HG02571 (cell line): ENCODE data around the gene GUCA1C.

Experiments used
- ATAC-seq: cut with Tn5 transposase; IDR thresholded peaks from one replicate; pipeline ENCODE4 v1.9.1; 2021; ENCODE audit warnings: mild to moderate bottlenecking, moderate library complexity; ENCODE audit not compliant: unreplicated experiment

Gene GUCA1C

DNA sequence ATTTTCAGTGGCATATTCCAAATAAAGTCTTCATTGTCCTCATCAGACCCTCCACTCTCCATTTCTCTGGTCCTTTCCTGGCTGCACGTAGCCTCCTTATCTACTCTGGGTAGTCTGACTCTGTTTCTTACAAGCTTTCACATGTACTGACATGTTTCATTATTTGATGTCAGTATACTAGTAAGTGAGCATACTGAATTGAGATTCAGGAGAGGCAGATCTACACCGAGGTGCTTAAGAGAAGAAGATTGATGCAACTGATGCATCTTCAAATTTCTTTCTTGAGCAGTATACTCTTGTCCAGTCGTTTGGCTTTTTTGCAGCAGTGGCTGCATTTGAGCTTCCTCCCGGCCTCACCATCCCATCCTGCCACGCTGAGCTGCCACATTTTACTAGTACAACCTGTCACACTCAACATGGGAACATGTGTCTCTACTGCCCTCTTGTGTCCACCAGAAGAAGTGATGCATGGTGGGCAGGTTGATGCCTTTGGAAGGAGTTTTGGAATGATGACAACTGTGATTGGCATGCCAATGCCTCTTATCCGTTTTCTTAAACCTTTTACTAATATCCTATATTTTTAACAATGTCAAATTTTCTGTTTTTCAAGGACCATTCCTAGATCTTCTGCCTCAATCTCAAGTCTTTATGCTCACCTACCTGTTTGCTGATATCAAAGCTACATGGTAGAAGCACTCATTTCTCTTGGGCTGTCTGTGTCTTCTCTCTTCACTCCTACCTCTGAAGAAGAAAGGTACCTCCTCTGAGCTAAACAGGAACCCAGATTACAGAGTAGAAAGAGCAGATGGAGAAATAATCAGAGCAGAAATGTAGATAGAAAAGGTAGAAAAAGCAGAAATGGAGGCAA is 38.7 kb downstream of the GUCA1C start:
- ATAC-seq: peak; percentile 96

DNA sequence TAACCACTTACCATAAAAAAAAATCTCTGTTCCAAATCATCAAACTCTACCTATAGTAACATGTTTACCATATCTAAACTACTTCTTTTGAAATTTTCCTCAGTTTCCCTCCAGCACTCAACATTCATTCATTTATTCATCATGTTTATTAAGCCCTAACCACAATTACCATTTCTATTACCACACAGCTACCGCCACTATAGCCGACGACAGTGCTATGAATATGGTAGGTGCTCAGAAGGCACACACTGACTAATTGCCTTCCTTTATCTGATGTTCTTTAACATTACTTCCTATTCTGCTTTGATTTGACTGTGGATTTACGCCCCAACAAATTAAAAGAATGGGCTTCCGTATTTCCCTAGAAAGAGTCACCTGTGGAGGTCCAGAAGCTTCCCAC is 43.9 kb downstream of the GUCA1C start:
- no peak for ATAC-seq

DNA sequence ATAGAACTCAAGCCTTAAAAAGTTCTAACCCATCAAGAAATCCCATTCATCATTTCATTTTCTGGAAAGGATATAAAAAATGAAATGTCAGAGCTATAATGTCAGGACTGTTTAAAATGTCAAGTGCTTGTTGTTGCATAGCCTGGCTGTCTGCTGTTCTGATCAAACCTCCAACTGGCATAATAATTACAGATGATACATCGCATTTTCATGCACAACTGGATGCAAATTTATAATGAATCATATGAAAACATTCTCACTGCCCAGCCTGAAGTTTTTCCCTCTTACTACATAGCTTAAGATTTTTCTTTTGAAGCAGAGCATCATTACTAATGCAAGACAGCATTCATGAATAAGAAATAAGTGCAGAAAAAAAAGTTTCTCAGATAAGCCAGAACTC is 46.5 kb downstream of the GUCA1C start:
- ATAC-seq: no peak

DNA sequence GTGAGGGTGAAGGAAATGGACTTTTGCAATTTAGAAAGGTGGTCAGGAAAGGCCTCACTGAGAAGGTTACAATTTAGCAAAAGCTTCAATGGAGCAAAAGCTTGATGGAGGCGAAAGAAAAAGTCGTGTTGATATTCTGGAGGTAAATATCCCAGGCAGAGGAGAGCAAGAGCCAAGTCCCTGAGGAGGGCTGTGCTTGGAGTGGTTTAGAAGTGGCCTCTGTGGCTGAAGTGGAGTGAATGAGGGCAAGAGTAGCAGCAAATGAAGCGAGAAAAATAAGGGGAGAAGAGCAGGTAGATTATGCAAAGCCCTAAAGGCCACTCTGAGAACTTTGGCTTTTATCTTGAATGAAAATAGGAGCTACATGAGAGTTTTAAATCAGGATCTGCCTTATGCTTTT is 54.1 kb downstream of the GUCA1C start:
- ATAC-seq: no peak

DNA sequence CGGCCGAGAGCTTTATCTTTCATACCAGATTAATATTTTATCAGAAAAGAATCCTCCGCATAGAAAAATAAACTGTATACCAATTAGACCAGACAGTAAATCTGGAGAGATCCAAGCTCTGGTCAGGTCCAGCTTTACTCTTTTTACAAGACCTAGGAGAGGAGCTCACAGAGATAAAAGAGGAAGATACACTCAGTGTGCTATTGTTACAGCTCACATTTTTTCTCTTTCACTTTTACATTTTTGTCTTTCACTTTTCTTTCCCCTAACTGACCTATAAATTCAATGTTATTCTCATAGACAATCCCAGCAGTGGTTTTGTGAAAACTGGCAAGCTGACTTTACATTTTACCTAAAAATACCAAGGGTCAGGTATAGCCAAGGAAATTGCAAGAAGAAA is 55.8 kb downstream of the GUCA1C start:
- ATAC-seq: no peak

DNA sequence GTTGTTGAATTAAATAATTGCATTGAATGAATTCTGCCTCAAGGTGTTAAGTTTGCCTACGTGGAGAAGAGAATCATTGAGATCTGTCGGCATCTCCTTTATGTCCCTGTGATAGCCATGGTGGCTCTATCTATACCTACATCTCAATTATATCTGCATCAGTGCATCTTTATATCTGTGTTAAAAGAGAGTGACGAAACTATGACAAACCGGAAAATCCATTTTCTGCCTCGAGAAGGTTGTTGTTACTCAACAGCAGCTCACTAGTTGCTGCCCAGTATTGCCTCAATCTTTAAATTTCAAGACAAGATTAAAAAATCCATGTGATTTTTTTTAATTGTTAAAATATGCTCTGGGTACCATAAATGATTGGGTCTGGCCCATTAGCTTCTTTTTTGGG is 58.7 kb downstream of the GUCA1C start:
- ATAC-seq: no peak

DNA sequence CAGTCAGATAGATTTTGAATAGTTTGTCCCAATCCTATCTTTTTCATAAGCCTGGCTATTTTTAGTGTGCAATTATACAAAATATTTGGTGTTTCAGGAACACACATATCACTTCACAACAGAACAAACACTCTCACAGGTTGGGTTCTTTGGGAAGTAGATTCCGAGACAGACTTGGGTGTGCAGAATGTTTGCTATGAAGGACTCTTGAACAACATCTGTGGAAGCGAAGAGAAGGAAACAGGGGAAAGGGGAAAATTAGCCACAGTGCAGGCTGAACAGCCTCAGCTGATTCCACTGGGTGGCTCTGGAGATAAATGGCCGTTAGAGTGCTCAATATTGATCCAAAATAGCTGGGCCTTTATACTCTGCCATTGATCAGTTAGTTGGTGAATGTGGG is 61.8 kb downstream of the GUCA1C start:
- ATAC-seq: no peak

DNA sequence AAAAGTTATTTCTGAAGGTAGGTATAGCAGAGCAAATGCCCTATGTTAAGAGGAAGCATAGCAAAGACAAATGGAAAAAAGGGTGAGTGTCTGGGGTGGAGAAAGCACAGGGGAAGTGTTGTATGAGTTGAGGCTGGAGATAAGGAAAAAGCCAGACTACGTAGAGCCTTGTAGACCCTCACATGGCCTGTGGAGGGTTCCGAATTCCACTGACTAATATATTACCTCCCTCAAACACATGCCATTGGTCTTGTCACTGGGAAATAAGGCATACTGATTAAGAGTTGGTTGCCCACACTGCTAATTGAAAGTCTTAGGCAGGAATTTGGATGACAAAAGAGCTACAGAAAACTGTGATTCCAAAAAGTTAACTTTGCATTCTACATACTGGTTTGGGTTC is 65.9 kb downstream of the GUCA1C start:
- no peak for ATAC-seq

DNA sequence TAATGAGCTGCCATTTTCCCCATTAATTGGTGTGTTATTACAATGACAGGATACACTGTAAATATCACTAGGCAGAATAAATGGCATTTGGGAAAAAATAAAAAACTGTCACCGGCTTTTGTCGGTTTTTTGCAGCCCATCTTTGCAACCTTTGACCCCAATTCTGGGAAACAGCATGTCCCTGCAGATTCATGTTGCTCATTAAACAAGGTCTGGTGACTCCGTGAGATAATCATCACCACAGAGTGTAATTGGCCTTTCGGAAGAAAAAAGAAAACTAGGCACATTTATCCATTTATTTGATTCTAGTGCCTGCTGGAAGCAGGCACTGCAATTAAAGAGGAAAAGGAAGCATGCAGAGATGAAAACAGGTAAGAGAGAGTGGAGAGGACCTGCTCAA is 66.6 kb downstream of the GUCA1C start:
- no peak for ATAC-seq

DNA sequence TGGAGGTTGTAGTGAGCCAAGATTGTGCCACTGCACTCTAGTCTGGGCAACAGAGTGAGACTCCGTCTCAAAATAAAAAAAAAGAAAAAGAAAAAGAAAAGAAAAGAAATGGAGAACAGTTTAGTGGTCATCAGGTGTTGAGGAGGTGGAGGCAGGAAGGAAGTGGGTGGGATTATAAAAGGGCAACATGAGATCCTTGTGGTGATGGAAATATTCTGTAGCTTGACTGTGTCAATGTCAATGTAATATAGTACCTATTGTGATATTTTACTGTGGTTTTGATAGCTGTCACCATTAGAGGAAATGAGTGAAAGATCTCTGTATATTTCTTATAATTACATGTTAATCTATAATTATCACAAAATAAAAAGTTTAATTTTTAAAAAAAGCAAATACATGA is 70.3 kb downstream of the GUCA1C start:
- no peak for ATAC-seq

DNA sequence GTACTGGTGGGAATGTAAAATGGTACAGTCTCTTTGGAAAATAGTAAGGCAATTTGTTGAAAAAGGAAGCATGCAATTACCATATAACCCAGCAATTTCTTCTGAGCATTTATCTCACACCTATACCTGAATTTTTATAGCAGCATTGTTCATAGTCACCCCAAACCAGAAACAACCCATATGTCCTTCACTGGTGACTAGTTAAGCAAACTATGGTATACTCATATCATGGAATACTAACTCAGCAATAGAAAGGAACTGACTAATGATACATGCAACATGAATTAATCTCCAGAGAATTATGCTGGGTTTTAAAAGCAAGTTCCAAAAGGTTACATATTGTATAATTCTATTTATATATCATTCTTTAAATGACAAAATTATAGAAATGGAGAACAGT is 70.9 kb downstream of the GUCA1C start:
- ATAC-seq: no peak

DNA sequence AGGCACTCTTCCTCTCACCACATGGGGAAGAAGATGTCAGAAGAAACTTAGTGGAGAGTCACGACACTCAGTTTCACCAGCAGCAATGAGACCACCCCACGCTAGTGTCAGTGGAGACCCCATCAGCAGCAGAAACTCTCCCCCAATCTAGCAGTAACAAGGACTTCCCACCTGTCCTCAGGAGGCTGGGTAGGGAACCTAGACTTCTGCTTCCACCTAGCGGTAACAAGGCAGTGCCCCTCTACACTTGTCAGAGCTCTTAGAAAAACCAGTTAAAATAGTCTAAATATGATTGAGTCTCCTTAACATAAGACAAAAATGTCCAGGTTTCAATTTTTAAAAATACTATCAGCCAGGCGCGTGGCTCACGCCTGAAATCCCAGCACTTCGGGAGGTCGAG is 73.8 kb downstream of the GUCA1C start:
- no peak for ATAC-seq

DNA sequence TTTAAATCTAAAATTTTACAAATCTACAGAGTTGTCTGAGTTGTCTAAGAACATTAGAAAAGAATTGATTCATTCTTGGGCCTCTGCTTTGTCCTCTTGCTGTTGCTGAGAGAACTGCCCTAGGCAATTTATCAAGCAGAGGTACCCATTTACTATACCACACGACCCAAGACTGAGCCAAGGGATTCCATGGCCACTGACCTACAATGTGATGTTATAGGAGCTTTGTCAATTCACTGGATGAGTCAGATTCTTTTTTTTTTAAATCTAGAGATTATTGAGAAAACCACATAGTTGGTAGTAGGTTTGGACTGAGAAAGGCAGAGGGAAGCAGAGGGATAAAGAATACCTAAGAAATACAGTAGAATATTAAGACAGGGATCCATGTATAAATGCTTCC is 75.8 kb downstream of the GUCA1C start:
- no peak for ATAC-seq

DNA sequence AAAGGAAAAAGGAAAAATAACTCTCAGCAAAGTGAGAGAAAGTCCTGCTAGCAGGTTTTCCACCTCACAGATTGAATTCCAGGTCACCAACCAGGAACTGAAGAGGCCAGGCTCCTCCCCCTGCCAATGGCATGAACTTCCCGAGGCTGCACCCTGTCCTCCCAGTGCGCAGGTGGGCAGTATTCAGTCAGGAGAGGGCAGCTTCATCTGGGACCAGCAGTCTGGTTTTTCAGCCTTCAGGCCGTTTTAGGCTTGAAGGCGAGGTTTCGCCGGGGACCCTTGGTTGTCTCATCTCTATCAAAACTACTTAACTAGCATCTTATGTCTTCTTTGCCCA is 89.9 kb downstream of the GUCA1C start:
- no peak for ATAC-seq

DNA sequence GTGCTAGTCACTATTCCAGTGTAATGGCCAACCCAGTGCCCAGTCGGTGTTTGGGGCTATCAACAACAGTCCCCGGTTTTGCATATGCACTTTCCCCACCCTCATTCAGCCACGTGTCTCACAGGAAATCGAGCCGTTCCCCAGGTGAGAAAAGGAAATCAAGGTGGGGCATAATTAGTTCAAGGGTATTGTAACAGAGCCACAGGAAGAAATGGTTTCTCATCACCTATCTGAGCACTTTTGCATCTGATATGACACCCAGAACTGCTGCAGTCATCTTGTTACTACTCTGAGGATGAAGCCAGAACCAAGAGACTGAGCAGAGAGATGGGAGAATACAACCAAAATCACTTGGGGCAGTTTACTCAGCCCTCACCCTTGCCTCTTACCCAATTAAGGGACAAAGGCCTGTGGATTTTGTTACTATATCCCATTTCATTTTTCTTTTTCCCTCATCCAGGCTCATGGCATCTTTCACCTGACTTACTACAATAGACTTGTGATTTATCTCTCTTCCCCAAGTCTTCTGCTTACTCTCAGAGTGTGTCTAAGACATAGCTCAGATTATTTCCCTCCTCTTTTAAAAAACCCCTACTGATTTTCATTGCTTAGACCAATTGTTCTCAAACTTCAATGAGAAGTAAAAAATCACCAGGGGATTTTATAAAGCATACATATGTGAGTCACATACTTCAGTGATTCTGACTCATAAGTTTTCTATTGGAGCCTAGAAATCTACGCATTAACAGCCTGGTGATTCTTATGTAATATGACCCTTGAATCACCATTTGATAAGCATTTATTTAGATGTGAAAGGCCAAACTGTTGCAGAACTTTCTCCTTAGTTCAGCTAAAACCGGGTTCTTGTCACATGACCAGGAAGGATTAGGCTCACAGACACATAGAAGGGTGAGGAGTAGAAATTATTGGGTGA is 90.5 kb downstream of the GUCA1C start:
- no peak for ATAC-seq

DNA sequence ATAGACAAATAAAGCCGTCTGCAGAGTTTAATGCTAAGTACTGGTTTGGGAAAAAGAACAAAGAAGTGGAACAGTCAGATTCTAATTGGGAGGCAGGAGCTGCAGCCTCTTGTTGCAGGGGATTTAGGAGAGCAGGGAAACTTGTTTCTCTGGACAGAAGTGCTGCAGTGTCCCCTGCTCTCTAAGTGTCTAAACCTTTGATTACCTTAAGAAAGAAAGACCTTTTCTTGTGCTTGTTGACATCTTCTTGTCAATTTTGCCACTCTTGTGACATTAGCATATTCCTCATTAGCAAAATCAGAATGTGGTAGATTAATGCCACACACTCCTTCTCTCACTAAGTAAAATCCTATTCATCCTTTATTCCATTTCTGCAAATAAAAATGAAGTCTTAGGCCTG is 92.3 kb downstream of the GUCA1C start:
- ATAC-seq: no peak
